GM12872 (cell line): ENCODE data around the gene LGALS16.

Source experiments
- TF ChIP-seq, protein P1 (sequence below): IDR thresholded peaks from 3 replicates; pipeline ENCODE4 v1.5.1; 2011; ENCODE audit warnings: low read depth, mild to moderate bottlenecking, low read length, moderate library complexity; ENCODE audit not compliant: insufficient read depth

The LGALS16 gene

DNA sequence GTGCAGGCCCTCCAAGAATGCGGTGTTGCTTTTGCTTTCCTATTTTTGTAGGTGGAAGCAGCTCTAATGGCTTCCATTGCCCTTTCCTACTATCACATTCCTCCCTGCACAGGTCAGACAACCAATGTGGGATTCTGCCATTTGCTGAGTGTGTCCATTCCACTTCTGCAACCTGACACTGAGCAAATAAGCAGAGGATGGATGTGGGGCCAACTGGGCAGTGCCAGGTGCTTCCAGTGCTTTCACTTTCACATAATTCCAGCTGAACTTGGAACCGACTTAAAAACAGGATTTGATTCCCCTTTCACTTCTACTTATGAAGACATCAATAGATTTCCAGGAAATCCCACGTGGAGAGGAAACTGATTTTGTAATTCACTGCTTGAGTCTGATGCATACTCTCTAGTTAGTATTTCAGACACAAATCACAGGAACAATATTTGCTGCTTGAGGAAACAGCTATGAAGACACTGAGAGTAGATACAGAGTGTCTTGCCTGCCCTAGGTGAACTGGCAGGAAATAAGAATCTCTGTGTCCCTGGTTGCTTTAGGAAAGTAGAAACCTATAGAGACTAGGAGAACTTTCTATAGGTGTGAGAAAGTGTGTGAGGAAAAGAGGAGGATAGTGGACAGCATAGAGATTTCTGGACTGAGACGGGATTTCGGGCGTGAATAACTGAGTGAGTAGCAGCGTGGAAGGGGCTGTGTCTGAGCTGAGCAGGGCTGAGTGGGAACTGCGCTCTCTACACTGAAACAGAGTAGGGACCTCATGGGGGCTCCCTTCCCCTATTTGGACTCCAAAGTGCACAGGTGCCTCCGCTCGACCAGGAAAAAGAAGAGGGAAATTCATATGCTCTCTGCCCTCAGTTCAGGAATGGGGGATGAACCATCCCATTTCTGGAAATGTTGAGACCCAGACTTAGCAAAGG is 22.5 kb downstream of the LGALS16 start:
- TF ChIP-seq, protein P1, sequence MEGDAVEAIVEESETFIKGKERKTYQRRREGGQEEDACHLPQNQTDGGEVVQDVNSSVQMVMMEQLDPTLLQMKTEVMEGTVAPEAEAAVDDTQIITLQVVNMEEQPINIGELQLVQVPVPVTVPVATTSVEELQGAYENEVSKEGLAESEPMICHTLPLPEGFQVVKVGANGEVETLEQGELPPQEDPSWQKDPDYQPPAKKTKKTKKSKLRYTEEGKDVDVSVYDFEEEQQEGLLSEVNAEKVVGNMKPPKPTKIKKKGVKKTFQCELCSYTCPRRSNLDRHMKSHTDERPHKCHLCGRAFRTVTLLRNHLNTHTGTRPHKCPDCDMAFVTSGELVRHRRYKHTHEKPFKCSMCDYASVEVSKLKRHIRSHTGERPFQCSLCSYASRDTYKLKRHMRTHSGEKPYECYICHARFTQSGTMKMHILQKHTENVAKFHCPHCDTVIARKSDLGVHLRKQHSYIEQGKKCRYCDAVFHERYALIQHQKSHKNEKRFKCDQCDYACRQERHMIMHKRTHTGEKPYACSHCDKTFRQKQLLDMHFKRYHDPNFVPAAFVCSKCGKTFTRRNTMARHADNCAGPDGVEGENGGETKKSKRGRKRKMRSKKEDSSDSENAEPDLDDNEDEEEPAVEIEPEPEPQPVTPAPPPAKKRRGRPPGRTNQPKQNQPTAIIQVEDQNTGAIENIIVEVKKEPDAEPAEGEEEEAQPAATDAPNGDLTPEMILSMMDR = no peak

DNA sequence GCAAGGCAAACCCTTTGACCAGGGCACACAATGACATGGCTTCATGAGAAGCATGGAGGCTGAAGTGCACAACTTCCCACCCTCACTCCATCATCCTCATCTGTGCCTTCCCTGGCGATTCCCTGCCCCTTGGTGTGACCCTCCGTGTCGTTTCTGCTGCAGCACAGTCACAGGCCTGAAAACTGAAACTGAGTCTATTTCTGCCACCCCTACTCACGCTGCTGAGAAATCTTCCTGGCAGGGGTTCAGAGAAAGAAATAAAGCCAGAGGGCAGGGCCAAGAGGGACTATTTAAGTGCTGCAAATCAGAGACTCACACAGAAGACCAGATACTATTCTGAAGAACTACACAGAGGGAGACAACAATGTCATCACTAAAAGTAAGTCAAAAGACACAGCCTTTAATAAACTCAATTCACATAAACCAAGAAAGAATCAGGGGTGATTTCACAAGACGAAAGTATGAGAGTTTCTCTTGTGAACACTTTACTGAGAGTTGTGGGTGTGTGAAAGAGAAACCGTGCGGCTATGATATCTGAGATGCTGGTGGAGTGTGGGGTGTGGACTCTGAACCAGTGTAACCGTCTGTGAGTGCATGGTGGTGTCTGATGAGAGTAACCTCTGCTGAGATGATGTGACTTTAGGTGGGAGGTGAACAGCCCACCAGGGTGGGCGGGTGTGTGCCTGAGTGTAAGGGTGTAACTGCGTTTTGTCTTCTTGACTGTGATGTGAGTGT is 23.5 kb downstream of the LGALS16 start:
- TF ChIP-seq, protein P1 = no peak

DNA sequence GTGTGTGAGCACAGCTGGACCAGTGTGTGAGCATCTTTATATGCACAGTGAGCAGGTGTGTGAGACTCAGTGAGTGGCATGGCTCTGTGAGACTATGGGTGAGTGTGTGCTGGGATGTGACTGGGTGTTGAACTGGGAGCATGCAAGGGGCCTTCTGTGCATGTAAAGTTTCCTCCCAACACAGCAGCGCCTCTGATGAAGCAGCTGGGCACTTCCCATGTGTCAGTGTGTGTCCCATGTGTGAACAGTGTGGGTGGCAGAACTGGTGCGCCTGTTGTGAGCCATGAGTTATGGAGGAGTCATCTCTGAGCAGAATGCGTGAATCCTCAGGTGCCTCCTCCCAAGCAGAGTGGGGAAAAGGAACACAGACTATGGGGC is 24.1 kb downstream of the LGALS16 start:
- TF ChIP-seq, protein P1 = no peak

DNA sequence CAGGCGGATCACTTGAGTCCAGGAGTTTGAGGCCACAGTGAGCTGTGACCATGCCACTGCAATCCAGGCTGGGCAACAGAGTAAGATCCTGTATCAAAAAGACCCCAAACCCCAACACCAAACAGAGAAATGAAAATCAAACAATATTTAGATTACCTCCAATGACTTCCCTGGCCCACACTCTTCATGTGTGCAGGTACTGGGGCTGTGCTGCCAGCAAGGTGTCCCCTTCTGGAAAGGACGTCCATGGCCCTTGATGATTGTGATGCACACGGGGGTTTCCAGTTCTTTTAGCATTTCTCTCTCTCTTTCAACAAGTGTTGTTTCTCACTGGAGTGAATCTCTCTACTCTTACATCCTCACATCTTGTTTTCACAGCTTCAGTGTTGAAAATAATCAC is 24.9 kb downstream of the LGALS16 start:
- TF ChIP-seq, protein P1 = no peak

DNA sequence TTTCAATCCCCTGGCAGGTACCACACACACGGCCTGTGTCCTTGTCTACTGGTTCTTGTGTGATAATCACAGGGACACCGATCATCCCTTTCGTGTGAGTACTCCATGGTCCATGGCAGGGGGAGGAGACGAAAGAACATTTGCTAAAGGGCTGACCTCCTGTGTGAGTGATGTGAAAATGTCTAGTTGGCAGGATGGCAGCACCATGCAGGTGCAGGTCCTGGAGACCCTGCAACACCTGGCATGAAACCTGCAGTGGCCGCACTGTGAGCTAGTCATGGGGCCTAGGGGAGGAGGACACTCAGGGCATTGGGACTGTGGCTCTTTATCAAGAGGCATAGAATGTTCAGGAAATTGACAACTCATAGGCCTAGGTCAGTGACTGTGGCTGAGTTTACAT is 25.7 kb downstream of the LGALS16 start:
- TF ChIP-seq, protein P1 = no peak

DNA sequence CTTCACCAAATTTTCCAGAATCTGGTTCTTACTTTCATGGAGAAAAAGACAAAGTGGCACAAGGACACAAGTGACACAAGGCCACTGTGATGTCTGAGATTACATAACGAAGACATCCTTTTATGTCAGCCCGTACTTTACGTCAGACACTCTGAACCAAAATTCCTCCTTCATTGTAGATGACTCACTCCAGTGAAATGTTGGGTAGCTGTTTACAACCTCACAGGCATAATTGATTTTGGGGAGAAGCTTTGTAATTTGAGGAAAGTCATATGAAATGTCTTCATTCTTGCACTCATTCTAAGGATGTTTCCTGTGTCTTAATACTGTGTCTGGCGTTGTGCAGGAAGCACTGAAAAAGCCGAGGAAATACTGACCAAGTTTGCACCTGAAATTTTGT is 28.6 kb downstream of the LGALS16 start:
- TF ChIP-seq, protein P1 = no peak

DNA sequence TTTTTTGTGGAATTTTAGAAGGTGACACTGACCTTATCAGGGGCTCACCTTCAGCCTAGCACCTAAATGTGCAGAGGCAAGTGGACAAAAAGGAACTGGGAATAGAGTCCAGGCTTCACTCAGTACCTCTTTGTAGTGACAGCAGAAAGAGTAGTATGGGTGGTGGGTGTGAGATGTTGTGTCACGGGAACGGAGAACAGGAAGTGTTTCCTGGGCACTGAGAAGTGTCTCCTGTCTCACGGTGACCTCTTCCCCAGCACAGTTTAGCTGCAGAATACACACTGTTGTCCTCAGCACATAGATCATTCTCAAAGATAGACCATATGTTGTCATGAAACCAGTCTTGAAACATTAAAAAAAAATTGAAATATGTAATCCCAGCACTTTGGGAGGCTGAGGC is 31.0 kb downstream of the LGALS16 start:
- TF ChIP-seq, protein P1 = no peak
